Measurements from ENCODE around the gene MMRN1.

- TF ChIP-seq SIN3A (IDR thresholded peaks at IDR 0.05; ENCODE audit: borderline replicate concordance, insufficient read depth, low read depth, low read length) (no peak), POLR2AphosphoS5 (IDR thresholded peaks at IDR 0.05; ENCODE audit: low read depth, low read length) (no peak), REST (IDR thresholded peaks at IDR 0.05; ENCODE audit: insufficient read depth in 1 of 2, low read depth in 2 of 2, low read length in 1 of 2) (no peak), CTCF (IDR thresholded peaks at IDR 0.05) (no peak)
Measured at GRCh38 chr4:89913623-89914022, 19.0 kb downstream of the MMRN1 start.
